PC-9 (cell line): Measurements from ENCODE around the gene EMILIN1. TPM values are rescaled to one million over a fixed set of nuclear protein-coding genes. Genes with fewer than 3 reads are reported as not detected.

Source experiments
- BruUV-seq: library from RNA; stranded (reverse); fragments of 400-500 nt; replicated peaks from 2 replicates; lab custom pipeline; 2021; lab: Mats Ljungman, UMichigan
- CTCF ChIA-PET: fragments of 300-600 bp; sonication (Branson Sonifier 250); formaldehyde crosslinking; loops from one replicate; lab custom pipeline; 2022; ENCODE audit warnings: antibody characterized with exemption; lab: Charles Lee
- POLR2A ChIA-PET: fragments of 300-600 bp; sonication (Branson Sonifier 250); formaldehyde crosslinking; loops from one replicate; lab custom pipeline; 2022; ENCODE audit warnings: antibody characterized with exemption; ENCODE audit not compliant: unreplicated experiment; lab: Charles Lee
- DNase-seq, 2 experiments: peaks; one replicate each; pipeline versions ENCODE4 v3.0.0 to v3.0.0-alpha.2; 2015 to 2022; ENCODE audit warnings: mixed read lengths in 1 of 2
- H2AFZ ChIP-seq: fragments of 200-600 bp; sonication (generic); 2 replicates; pipeline ENCODE4 v1.8.1; 2017; ENCODE audit warnings: antibody characterized with exemption
- H3F3A ChIP-seq: fragments of 200-600 bp; sonication (generic); 2 replicates; pipeline ENCODE4 v1.8.1; 2017; ENCODE audit warnings: antibody characterized with exemption, mild to moderate bottlenecking, low read depth; ENCODE audit not compliant: insufficient read depth
- H3K27ac ChIP-seq: fragments of 200-600 bp; sonication (generic); 2 replicates; pipeline ENCODE4 v1.6.1; 2016; ENCODE audit warnings: mixed run types
- H3K27me3 ChIP-seq: fragments of 200-600 bp; sonication (generic); 2 replicates; pipeline ENCODE4 v1.6.1; 2016; ENCODE audit warnings: low read depth, mixed run types; ENCODE audit not compliant: insufficient read depth
- H3K36me3 ChIP-seq: fragments of 200-600 bp; sonication (generic); 2 replicates; pipeline ENCODE4 v1.6.1; 2016; ENCODE audit warnings: low read depth, mixed run types
- H3K4me1 ChIP-seq: fragments of 200-600 bp; sonication (generic); replicated peaks from 2 replicates; pipeline ENCODE4 v1.6.1; 2016; ENCODE audit warnings: mixed run types; ENCODE audit not compliant: insufficient read depth
- H3K4me2 ChIP-seq: fragments of 200-600 bp; sonication (generic); 2 replicates; pipeline ENCODE4 v1.6.1; 2017; ENCODE audit warnings: mixed run types
- H3K4me3 ChIP-seq: fragments of 200-600 bp; sonication (generic); 2 replicates; pipeline ENCODE4 v1.6.1; 2016; ENCODE audit warnings: mixed run types
- H3K79me2 ChIP-seq: fragments of 200-600 bp; sonication (generic); 2 replicates; pipeline ENCODE4 v1.6.1; 2017; ENCODE audit warnings: low read depth, mixed run types
- H3K9me2 ChIP-seq: fragments of 200-600 bp; sonication (generic); 2 replicates; pipeline ENCODE4 v1.8.1; 2017; ENCODE audit warnings: mild to moderate bottlenecking; ENCODE audit not compliant: insufficient read depth
- H3K9me3 ChIP-seq: fragments of 200-600 bp; sonication (generic); 2 replicates; pipeline ENCODE4 v1.8.1; 2016; ENCODE audit warnings: low read depth; ENCODE audit not compliant: insufficient read depth
- H4K20me1 ChIP-seq: fragments of 200-600 bp; sonication (generic); 2 replicates; pipeline ENCODE4 v1.8.1; 2017; ENCODE audit not compliant: insufficient read depth
- EZH2 ChIP-seq: fragments of 200-600 bp; sonication (generic); IDR thresholded peaks from 2 replicates; pipeline ENCODE4 v1.8.0; 2017; ENCODE audit warnings: antibody characterized with exemption, low read depth
- intact Hi-C: fragments of 100-400 bp; cut with micrococcal nuclease; formaldehyde crosslinking; loops from one replicate; pipeline ENCODE4 v1.10.0; 2022; ENCODE audit not compliant: unreplicated experiment
- total RNA-seq: library from RNA; stranded (reverse); gene quantifications from 2 replicates; pipeline ENCODE4 v1.2.3, GENCODE V29; 2021
- TF ChIP-seq, protein P1 (sequence below): fragments of 200-600 bp; sonication (generic); conservative IDR thresholded peaks from 2 replicates; pipeline ENCODE4 v1.6.1; 2017; ENCODE audit warnings: mixed run types, antibody characterized with exemption, mild to moderate bottlenecking, moderate library complexity

Gene EMILIN1
- total RNA-seq, 1 experiment from 2014 or later, result 1.6 TPM

DNA sequence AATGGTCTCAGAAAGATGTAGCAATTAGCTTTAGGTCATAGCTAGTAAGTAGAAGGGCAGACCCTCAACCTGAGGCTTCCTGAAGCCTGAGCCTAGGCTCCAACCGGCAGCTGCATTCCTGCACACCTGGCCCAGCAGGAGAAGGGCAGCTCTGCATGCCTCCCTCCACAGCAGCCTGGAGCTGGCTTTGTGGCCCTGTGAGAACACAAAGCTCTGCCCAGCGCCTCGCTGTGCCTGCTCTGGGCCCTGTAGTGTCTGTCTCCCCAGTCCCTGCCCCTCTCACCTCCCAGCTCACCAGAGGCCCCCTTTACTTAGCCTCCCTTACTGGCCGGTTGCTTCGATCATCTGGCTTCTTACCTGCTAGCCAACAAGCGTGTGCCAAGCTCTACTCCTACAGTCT, 39.0 kb upstream of the EMILIN1 start:
- H3K27me3 ChIP-seq, result no peaks in the 10 kb centered on the region
- TF ChIP-seq, protein P1, sequence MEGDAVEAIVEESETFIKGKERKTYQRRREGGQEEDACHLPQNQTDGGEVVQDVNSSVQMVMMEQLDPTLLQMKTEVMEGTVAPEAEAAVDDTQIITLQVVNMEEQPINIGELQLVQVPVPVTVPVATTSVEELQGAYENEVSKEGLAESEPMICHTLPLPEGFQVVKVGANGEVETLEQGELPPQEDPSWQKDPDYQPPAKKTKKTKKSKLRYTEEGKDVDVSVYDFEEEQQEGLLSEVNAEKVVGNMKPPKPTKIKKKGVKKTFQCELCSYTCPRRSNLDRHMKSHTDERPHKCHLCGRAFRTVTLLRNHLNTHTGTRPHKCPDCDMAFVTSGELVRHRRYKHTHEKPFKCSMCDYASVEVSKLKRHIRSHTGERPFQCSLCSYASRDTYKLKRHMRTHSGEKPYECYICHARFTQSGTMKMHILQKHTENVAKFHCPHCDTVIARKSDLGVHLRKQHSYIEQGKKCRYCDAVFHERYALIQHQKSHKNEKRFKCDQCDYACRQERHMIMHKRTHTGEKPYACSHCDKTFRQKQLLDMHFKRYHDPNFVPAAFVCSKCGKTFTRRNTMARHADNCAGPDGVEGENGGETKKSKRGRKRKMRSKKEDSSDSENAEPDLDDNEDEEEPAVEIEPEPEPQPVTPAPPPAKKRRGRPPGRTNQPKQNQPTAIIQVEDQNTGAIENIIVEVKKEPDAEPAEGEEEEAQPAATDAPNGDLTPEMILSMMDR, result no peak
- no peak for TF ChIP-seq EZH2
- no peak overlapping the region for H3K27ac ChIP-seq
- H3K9me2 ChIP-seq, result no peaks in the 10 kb centered on the region
- no peaks in the 10 kb centered on the region for H3K9me3 ChIP-seq
- no peak overlapping the region for H3K4me3 ChIP-seq
- ChIA-PET POLR2A (no interaction called here), CTCF (no interaction called here)
- peaks cover 10% of the 10 kb centered on the region for H3K79me2 ChIP-seq
- no peak for DNase-seq
- H3K36me3 ChIP-seq, result peaks cover 27% of the 10 kb centered on the region
- intact Hi-C loops, result no loop called here
- peaks cover 4% of the 10 kb centered on the region for H3F3A ChIP-seq
- no peak overlapping the region for H2AFZ ChIP-seq
- no peaks in the 10 kb centered on the region; the same call in 1 of the 2 replicates for H4K20me1 ChIP-seq
- H3K4me1 ChIP-seq, result no peaks in the 10 kb centered on the region
- H3K4me2 ChIP-seq, result no peak overlapping the region
- no TSS peak for BruUV-seq

DNA sequence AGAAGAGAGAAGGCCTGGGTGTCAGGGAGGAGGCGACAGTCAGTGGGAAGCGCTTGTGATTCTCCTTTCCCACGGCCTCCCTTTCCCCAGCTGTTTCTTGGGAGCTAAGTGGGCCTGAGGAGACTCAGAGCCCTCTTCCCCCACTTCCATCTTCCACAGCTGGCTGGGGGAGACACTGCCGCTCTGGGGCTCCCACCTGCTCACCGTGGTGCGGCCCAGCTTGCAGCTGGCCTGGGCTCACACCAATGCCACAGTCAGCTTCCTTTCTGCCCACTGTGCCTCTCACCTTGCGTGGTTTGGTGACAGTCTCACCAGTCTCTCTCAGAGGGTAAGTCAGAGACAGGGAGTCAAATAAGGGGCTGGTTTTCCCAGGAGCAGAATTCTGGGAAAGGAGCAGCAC, 38.5 kb upstream of the EMILIN1 start:
- Histone ChIP-seq H3K9me3 (no peaks in the 10 kb centered on the region), H3K4me2 (no peak overlapping the region), H3K27ac (no peak overlapping the region), H2AFZ (no peak overlapping the region), H3K79me2 (peaks cover 6% of the 10 kb centered on the region), H3K4me1 (no peaks in the 10 kb centered on the region), H3K36me3 (peaks cover 26% of the 10 kb centered on the region), H3F3A (peaks cover 4% of the 10 kb centered on the region), H3K27me3 (no peaks in the 10 kb centered on the region), H3K4me3 (no peak overlapping the region), H4K20me1 (no peaks in the 10 kb centered on the region; the same call in 1 of the 2 replicates), H3K9me2 (no peaks in the 10 kb centered on the region)
- DNase-seq, result no peak
- ChIA-PET POLR2A (no interaction called here), CTCF (no interaction called here)
- no peak for TF ChIP-seq EZH2
- TF ChIP-seq, protein P1, result no peak
- intact Hi-C loops, result no loop called here
- no TSS peak for BruUV-seq

DNA sequence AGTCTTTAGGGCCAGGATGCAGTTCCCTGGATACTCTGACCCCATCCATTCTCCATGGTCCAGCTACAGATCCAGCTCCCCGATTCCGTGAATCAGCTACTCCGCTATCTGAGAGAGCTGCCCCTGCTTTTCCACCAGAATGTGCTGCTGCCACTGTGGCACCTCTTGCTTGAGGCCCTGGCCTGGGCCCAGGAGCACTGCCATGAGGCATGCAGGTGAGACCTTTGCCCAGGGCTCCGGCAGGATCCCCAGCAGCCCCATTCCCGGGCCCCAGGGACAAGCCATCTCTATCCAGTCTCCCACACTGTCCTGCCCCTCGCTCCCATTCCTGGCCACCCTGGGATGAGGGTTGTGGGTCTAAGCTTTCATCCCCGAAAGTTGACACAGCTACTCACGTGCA, 38.1 kb upstream of the EMILIN1 start:
- TF ChIP-seq EZH2, result no peak
- TF ChIP-seq, protein P1, result no peak
- Histone ChIP-seq H3K27me3 (no peaks in the 10 kb centered on the region), H3K9me2 (no peaks in the 10 kb centered on the region), H2AFZ (no peak overlapping the region), H3K4me2 (no peak overlapping the region), H3K9me3 (no peaks in the 10 kb centered on the region), H4K20me1 (no peaks in the 10 kb centered on the region; the same call in 1 of the 2 replicates), H3K4me3 (no peak overlapping the region), H3K36me3 (peaks cover 22% of the 10 kb centered on the region), H3K79me2 (peaks cover 2% of the 10 kb centered on the region; the same call in 1 of the 2 replicates), H3K27ac (no peak overlapping the region), H3K4me1 (no peaks in the 10 kb centered on the region), H3F3A (peaks cover 4% of the 10 kb centered on the region)
- ChIA-PET POLR2A (no interaction called here), CTCF (no interaction called here)
- DNase-seq, result no peak
- intact Hi-C loops, result no loop called here
- no TSS peak for BruUV-seq
